Measurements from ENCODE around the gene FOXD2.
A peak's percentile ranks its signal among the peaks of the same experiment; 100 is the strongest.

The FOXD2 gene

DNA sequence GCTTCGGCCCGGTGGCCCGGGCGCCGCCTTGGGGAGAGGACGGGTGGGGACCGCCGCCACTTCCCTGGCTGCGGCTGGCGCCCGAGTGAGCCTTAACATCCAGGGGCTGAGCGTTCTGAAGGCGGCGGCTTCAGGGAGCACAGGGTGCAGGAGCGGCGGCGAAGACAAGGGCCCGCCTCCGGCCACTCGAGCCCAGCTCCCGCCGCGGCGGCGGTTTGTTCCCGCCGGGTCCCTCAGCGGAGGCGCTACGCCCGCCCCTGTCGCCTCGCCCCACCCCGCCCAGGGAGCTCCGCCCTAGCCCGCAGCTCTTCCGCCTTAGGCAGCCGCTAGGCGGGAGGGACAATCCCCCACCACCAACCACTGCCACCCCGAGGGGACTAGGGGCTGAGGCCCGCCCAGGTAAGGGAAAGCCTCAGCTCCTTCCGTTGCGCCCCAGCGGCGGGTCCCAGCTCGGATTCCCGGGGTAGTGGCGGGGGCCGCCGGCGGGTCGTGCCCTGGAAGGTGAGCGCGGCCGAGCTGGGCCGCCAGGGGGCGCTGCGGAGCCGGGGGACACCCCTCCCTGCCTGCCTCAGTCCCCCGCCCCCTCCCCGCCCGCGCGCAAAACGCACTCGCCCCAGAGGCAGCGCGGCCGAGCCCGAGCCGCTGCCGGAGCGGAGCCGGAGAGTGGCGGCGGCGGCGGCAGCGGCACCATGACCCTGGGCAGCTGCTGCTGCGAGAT, at the start of gene FOXD2:
TSS of gene FOXD2 (plus strand) at position 598 of the 718 bp plus-strand sequence. CDS start at position 690, 92 bp downstream.
- TF ChIP-seq, protein P1, sequence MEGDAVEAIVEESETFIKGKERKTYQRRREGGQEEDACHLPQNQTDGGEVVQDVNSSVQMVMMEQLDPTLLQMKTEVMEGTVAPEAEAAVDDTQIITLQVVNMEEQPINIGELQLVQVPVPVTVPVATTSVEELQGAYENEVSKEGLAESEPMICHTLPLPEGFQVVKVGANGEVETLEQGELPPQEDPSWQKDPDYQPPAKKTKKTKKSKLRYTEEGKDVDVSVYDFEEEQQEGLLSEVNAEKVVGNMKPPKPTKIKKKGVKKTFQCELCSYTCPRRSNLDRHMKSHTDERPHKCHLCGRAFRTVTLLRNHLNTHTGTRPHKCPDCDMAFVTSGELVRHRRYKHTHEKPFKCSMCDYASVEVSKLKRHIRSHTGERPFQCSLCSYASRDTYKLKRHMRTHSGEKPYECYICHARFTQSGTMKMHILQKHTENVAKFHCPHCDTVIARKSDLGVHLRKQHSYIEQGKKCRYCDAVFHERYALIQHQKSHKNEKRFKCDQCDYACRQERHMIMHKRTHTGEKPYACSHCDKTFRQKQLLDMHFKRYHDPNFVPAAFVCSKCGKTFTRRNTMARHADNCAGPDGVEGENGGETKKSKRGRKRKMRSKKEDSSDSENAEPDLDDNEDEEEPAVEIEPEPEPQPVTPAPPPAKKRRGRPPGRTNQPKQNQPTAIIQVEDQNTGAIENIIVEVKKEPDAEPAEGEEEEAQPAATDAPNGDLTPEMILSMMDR (IDR thresholded peaks at IDR 0.05; ENCODE audit: low read depth, low read length, missing control alignments) = peak; percentile 68
- peak within 1 kb of the TSS; percentile 50 for H3K4me3 ChIP-seq (replicated peaks; ENCODE audit: low read depth, low read length)
- no peak for DNase-seq (ENCODE audit: extremely low read depth, low read depth)

DNA sequence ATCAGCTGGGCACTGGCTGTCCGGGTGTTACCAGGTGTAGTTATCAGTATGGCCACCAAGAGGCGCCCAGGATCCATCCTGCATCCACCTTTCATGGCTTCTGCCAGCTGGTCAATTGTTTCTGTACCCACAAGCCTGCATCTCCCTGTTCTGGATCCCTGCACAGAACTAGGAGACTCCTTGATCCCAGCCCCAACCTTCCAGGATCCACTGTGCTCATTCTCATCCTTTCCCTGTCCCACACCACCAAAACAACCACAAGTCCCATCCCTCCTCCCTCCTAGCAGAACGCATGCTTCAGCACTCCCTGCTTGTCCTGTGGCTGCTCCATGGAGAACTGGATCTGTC, 49.0 kb upstream of the FOXD2 start:
- DNase-seq (ENCODE audit: extremely low read depth, low read depth) = peak; percentile 47
- TF ChIP-seq, protein P1 (IDR thresholded peaks at IDR 0.05; ENCODE audit: low read depth, low read length, missing control alignments) = peak; percentile 80
- H3K4me3 ChIP-seq (replicated peaks; ENCODE audit: low read depth, low read length) = no peak overlapping the region

- TF ChIP-seq, protein P1 (IDR thresholded peaks at IDR 0.05; ENCODE audit: low read depth, low read length, missing control alignments) = no peak
- no peak overlapping the region for H3K4me3 ChIP-seq (replicated peaks; ENCODE audit: low read depth, low read length)
- DNase-seq (ENCODE audit: extremely low read depth, low read depth) = no peak
Observed at GRCh38 chr1:47389731-47390130, 48.1 kb upstream of the FOXD2 start.

- DNase-seq (ENCODE audit: extremely low read depth, low read depth) = no peak
- H3K4me3 ChIP-seq (replicated peaks; ENCODE audit: low read depth, low read length) = no peak overlapping the region
- TF ChIP-seq, protein P1 (IDR thresholded peaks at IDR 0.05; ENCODE audit: low read depth, low read length, missing control alignments) = no peak
Observed at GRCh38 chr1:47390843-47391242, 47.0 kb upstream of the FOXD2 start.

DNA sequence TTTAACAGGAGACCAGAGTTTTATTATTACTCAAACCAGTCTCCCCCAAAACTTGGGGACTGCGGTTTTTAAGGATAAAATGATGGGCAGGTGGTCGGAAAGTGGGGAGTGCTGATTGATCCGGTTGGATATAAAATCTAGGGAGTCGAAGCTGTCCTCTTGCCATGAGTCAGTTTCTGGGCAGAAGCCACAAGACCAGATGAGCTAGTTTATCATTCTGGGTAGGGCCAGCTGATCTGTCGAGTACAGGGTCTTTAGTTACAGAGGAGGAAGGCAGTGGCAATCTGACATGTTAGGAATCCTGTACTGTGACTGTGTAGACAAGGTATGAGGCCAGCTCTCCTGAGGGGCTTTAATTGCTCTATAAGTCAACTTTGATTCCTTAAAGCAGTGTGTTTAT, 44.7 kb upstream of the FOXD2 start:
- TF ChIP-seq, protein P1 (IDR thresholded peaks at IDR 0.05; ENCODE audit: low read depth, low read length, missing control alignments) = no peak

GRCh38 chr1:47395433-47395832, 42.4 kb upstream of the FOXD2 start:
- TF ChIP-seq, protein P1 (IDR thresholded peaks at IDR 0.05; ENCODE audit: low read depth, low read length, missing control alignments) = no peak
- no peak for DNase-seq (ENCODE audit: extremely low read depth, low read depth)

More for the DNA sequence above, 44.7 kb upstream of the FOXD2 start:
- no peak for DNase-seq (ENCODE audit: extremely low read depth, low read depth)
- no peak overlapping the region for H3K4me3 ChIP-seq (replicated peaks; ENCODE audit: low read depth, low read length)

More at GRCh38 chr1:47395433-47395832, 42.4 kb upstream of the FOXD2 start:
- H3K4me3 ChIP-seq (replicated peaks; ENCODE audit: low read depth, low read length) = no peak overlapping the region

All from HFF-Myc (cell line).